Panc1 (cell line): Measurements from ENCODE around the gene PIK3R6. TPM values are rescaled to one million over a fixed set of nuclear protein-coding genes. Genes with fewer than 3 reads are reported as not detected.

ENCODE experiments used
- ATAC-seq: fragments of 200-7000 bp; cut with Tn5 transposase; 2 replicates; pipeline ENCODE4 v1.9.1; 2020; ENCODE audit warnings: mild to moderate bottlenecking, moderate library complexity
- BruUV-seq: library from RNA; stranded (reverse); fragments of 400-500 nt; replicated peaks from 2 replicates; lab custom pipeline; 2021; lab: Mats Ljungman, UMichigan
- CTCF ChIA-PET: fragments of 300-600 bp; sonication (Branson Sonifier 250); formaldehyde crosslinking; loops from one replicate; lab custom pipeline; 2022; ENCODE audit warnings: antibody characterized with exemption; lab: Charles Lee
- POLR2A ChIA-PET: fragments of 300-600 bp; sonication (Branson Sonifier 250); formaldehyde crosslinking; loops from one replicate; lab custom pipeline; 2022; ENCODE audit warnings: antibody characterized with exemption; lab: Charles Lee
- DNase-seq: peaks from one replicate; pipeline ENCODE4 v3.0.0-alpha.2; 2010; ENCODE audit warnings: low read depth, low spot score
- H3K27ac ChIP-seq: 2 replicates; pipeline ENCODE4 v1.5.1; 2011; ENCODE audit warnings: mild to moderate bottlenecking, low read length, inconsistent platforms
- H3K27me3 ChIP-seq: fragments of 200-500 bp; sonication (Bioruptor generic); 2 replicates; pipeline ENCODE4 v1.6.0; 2014; ENCODE audit warnings: low read length, inconsistent platforms; ENCODE audit not compliant: control insufficient read depth, insufficient read depth
- H3K36me3 ChIP-seq: fragments of 200-500 bp; sonication (Bioruptor generic); 2 replicates; pipeline ENCODE4 v1.5.1; 2014; ENCODE audit warnings: inconsistent platforms, mild to moderate bottlenecking, low read length, moderate library complexity; ENCODE audit not compliant: control insufficient read depth, insufficient read depth
- H3K4me1 ChIP-seq: 2 replicates; pipeline ENCODE4 v1.5.1; 2011; ENCODE audit warnings: inconsistent platforms, mild to moderate bottlenecking, low read length, moderate library complexity; ENCODE audit not compliant: control insufficient read depth, insufficient read depth
- H3K4me3 ChIP-seq, 2 experiments: 2 replicates each; pipeline ENCODE4 v1.5.1; 2011 to 2012; ENCODE audit warnings: low read depth in 2 of 2, low read length in 2 of 2, mild to moderate bottlenecking in 2 of 2, inconsistent platforms in 1 of 2, moderate library complexity in 1 of 2
- H3K9me3 ChIP-seq: fragments of 200-500 bp; sonication (Bioruptor generic); 2 replicates; pipeline ENCODE4 v1.5.1; 2014; ENCODE audit warnings: low read depth, mild to moderate bottlenecking, inconsistent platforms, low read length, moderate library complexity; ENCODE audit not compliant: control insufficient read depth, insufficient read depth
- CTCF ChIP-seq: fragments of 450-650 bp; IDR thresholded peaks from 2 replicates; pipeline ENCODE4 v1.5.1; 2017; ENCODE audit warnings: mild to moderate bottlenecking
- POLR2AphosphoS5 ChIP-seq: IDR thresholded peaks from 2 replicates; pipeline ENCODE4 v1.6.1; 2012; ENCODE audit warnings: mild to moderate bottlenecking, low read depth, low read length, moderate library complexity
- REST ChIP-seq, 2 experiments: IDR thresholded peaks; 2 replicates each; pipeline ENCODE4 v1.6.1; 2011 to 2012; ENCODE audit warnings: low read depth in 2 of 2, control low read depth in 1 of 2, low read length in 1 of 2, mild to moderate bottlenecking in 1 of 2, moderate library complexity in 1 of 2; ENCODE audit not compliant: insufficient read depth in 1 of 2
- SIN3A ChIP-seq: IDR thresholded peaks from 2 replicates; pipeline ENCODE4 v1.6.1; 2012; ENCODE audit warnings: low read depth, mild to moderate bottlenecking, low read length, moderate library complexity, borderline replicate concordance; ENCODE audit not compliant: insufficient read depth
- TCF7L2 ChIP-seq: IDR thresholded peaks from 2 replicates; pipeline ENCODE4 v1.6.1; 2011; ENCODE audit warnings: mild to moderate bottlenecking, low read depth, low read length, inconsistent platforms
- in situ Hi-C: cut with HindIII; loops from 2 replicates; pipeline ENCODE4 v1.10.0; 2016; ENCODE audit warnings: low sequenced_read_pairs, low pct_unique_long_range_greater_than_20kb
- intact Hi-C: fragments of 100-400 bp; cut with micrococcal nuclease; formaldehyde crosslinking; loops from one replicate; pipeline ENCODE4 v1.10.0; 2022; ENCODE audit not compliant: unreplicated experiment
- total RNA-seq: library from RNA; stranded (reverse); gene quantifications from one replicate; pipeline ENCODE4 v1.2.1, GENCODE V29; 2021; ENCODE audit not compliant: unreplicated experiment

Gene PIK3R6
- total RNA-seq, 1 experiment from 2014 or later = not detected

- in situ Hi-C loops = no loop called here
- BruUV-seq = no TSS peak
Observed at GRCh38 chr17:8806926-8807550, 60.4 kb downstream of the PIK3R6 start.

GRCh38 chr17:8806253-8806925 is 61.1 kb downstream of the PIK3R6 start:
- Histone ChIP-seq H3K4me3 (no peak overlapping the region), H3K27ac (no peak overlapping the region), H3K27me3 (no peaks in the 10 kb centered on the region), H3K4me1 (no peaks in the 10 kb centered on the region), H3K36me3 (no peaks in the 10 kb centered on the region), H3K9me3 (no peaks in the 10 kb centered on the region)
- intact Hi-C loops = no loop called here
- no TSS peak for BruUV-seq
- ChIA-PET POLR2A (no interaction called here), CTCF (interaction anchor here (0.8 kb wide), 1 partner anchor 89 kb away, joined by 3 read pairs; no protein-coding TSS in a partner anchor)
- in situ Hi-C loops = no loop called here
- ATAC-seq (no peak), DNase-seq (no peak)
- TF ChIP-seq SIN3A (no peak), TCF7L2 (no peak), CTCF (no peak), REST (IDR thresholded peaks at IDR 0.05; ENCODE audit: insufficient read depth in 1 of 2, low read depth in 2 of 2, low read length in 1 of 2) (no peak)

More at GRCh38 chr17:8806926-8807550, 60.4 kb downstream of the PIK3R6 start:
- no peaks in the 10 kb centered on the region for H3K4me1 ChIP-seq
- TF ChIP-seq SIN3A (no peak), CTCF (no peak), REST (IDR thresholded peaks at IDR 0.05; ENCODE audit: insufficient read depth in 1 of 2, low read depth in 2 of 2, low read length in 1 of 2) (no peak), POLR2AphosphoS5 (no peak), TCF7L2 (no peak)
- DNase-seq (no peak), ATAC-seq (no peak)
- no peaks in the 10 kb centered on the region for H3K27me3 ChIP-seq
- intact Hi-C loops = no loop called here
- no peak overlapping the region for H3K27ac ChIP-seq
- ChIA-PET CTCF (no interaction called here), POLR2A (no interaction called here)
- H3K36me3 ChIP-seq = no peaks in the 10 kb centered on the region
- no peak overlapping the region for H3K4me3 ChIP-seq
- H3K9me3 ChIP-seq = no peaks in the 10 kb centered on the region
